Fibroblast of pulmonary artery (primary cell): ENCODE data around the gene ERO1A.
"Not testable (repeated sequence)": the region's sequence is repeated elsewhere in the genome, so short reads cannot be mapped to it uniquely, and the experiment has no call there.

Experiments
- DNase-seq: peaks from one replicate; pipeline ENCODE4 v3.0.0-alpha.2; 2010; ENCODE audit warnings: low read depth
- H3K4me3 ChIP-seq: replicated peaks from 2 replicates; pipeline ENCODE4 v1.5.1; 2011; ENCODE audit warnings: low read depth, mild to moderate bottlenecking, control low read depth, low read length, moderate library complexity
- TF ChIP-seq, protein P1 (sequence below): IDR thresholded peaks from 2 replicates; pipeline ENCODE4 v1.5.1; 2011; ENCODE audit warnings: mild to moderate bottlenecking, control low read depth, low read length, inconsistent platforms; ENCODE audit errors: missing control alignments

ERO1A gene

DNA sequence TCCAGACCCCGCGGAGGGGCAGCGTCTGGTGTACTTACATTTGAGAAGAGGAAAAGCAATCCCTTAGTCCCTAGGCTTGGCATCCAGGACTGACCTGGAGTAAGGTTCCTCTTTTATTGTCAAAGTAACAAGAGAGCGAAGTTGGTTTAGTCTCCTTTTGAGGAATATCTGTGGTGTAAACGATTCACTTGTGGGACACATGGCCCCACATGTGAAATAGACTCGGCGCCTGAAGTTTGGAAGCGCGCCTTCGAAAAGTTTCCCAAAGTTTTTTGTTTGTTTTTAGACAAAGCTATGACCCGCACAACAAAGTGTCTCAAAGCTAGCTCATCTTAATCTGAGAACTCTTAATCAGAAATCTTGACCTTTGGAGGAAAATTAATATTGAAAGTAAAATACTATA, 35.4 kb upstream of the ERO1A start:
- TF ChIP-seq, protein P1, sequence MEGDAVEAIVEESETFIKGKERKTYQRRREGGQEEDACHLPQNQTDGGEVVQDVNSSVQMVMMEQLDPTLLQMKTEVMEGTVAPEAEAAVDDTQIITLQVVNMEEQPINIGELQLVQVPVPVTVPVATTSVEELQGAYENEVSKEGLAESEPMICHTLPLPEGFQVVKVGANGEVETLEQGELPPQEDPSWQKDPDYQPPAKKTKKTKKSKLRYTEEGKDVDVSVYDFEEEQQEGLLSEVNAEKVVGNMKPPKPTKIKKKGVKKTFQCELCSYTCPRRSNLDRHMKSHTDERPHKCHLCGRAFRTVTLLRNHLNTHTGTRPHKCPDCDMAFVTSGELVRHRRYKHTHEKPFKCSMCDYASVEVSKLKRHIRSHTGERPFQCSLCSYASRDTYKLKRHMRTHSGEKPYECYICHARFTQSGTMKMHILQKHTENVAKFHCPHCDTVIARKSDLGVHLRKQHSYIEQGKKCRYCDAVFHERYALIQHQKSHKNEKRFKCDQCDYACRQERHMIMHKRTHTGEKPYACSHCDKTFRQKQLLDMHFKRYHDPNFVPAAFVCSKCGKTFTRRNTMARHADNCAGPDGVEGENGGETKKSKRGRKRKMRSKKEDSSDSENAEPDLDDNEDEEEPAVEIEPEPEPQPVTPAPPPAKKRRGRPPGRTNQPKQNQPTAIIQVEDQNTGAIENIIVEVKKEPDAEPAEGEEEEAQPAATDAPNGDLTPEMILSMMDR, result no peak
- peak; percentile 21 for DNase-seq
- H3K4me3 ChIP-seq, result peak overlapping the region; percentile 77

DNA sequence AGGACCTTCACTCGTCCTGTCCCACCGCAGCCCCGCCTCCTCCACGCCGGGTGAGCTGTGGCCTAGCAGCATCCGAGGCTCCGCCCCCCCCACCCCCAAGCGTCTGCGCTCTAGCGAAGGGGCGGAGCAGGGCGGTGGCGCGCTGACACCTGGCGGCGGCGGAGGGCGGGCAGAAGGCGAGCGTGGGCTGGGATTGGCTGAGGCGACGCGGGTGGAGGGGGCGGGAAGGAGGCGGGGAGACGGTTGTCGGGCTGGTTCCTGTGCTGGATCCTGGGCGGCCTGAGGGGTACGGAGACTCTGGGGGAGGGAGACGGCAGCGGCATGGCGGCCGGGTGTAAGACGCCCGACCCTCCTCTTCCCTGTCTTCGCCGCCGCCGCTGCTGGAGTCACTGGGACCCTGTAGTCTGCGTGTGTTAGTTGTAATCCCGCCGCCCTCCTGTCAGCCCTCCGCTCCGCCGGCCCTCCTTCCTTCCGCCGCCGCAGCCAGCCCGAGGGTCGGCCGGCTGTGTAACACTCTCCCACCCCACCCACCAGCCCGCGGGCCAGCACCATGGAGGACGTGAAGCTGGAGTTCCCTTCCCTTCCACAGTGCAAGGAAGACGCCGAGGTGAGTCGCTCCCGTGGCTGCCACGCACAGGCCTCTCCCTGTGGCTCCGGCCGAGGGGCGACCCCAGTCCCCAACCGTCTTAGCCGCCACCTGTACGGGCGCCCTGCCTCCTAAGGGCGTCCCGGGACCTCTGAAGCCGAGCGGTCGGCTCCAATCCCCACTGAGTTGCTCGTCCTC, 34.8 kb upstream of the ERO1A start, which contains the start of gene STYX:
Gene STYX, plus strand, starts transcription at position 242 of the 784 bp plus-strand sequence. Its CDS starts 309 bp downstream, at position 551.
- TF ChIP-seq, protein P1, result no peak
- H3K4me3 ChIP-seq, result peak within 1 kb of the TSS; percentile 77
- peak; percentile 98 for DNase-seq

DNA sequence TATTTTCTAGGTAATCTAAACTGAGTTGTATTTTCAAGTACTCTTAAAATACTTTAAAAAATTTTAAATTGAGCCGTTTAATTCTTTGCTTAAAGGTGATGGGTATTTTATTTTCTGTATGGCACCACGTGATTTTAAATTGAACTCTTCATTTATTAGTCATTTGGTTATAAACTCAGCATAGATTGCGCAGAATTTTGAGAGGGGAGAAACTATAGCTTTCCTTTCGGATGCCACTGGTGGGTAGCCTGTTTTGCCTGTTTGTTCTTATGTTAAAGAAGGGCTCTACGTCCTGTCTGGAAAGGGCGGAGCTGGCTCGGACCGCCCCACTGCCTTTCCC, 34.2 kb upstream of the ERO1A start:
- H3K4me3 ChIP-seq, result peak overlapping the region; percentile 44
- TF ChIP-seq, protein P1, result no peak
- no peak for DNase-seq

DNA sequence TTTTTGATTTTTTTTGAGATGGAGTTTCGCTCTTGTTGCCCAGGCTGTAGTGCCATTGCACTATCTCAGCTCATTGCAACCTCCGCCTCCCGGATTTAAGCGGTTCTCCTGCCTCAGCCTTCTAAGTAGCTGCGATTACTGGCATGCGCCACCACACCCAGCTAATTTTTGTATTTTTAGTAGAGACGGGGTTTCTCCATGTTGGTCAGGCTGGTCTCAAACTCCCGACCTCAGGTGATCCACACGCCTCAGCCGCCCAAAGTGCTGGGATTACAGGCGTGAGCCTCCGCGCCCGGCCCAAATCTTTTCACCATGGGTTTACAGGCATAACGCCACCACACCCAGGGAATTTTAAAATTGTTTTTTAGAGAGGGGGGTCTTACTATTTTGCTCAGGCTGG, 33.7 kb upstream of the ERO1A start:
- not testable (repeated sequence) for DNase-seq, H3K4me3 ChIP-seq

DNA sequence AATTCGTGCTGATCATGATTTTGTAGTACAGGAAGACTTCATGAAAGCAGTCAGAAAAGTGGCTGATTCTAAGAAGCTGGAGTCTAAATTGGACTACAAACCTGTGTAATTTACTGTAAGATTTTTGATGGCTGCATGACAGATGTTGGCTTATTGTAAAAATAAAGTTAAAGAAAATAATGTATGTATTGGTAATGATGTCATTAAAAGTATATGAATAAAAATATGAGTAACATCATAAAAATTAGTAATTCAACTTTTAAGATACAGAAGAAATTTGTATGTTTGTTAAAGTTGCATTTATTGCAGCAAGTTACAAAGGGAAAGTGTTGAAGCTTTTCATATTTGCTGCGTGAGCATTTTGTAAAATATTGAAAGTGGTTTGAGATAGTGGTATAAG, 32.2 kb upstream of the ERO1A start:
- H3K4me3 ChIP-seq, DNase-seq: not testable (repeated sequence)

DNA sequence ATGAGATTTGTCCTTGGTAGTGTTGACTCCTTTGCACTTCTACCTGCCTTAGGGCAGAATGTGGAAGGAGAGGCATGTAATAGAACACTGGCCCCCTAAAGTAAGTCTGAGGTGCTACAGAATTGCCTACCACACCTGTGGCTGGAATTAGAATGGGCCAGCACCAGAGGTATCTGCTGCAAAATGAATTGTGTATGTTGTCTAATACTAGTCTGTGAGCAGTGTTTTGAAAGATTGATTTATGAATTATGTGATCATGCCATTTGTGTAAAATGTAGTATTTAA, 28.9 kb upstream of the ERO1A start:
- no peak overlapping the region for H3K4me3 ChIP-seq
- DNase-seq, result no peak
- TF ChIP-seq, protein P1, result no peak

DNA sequence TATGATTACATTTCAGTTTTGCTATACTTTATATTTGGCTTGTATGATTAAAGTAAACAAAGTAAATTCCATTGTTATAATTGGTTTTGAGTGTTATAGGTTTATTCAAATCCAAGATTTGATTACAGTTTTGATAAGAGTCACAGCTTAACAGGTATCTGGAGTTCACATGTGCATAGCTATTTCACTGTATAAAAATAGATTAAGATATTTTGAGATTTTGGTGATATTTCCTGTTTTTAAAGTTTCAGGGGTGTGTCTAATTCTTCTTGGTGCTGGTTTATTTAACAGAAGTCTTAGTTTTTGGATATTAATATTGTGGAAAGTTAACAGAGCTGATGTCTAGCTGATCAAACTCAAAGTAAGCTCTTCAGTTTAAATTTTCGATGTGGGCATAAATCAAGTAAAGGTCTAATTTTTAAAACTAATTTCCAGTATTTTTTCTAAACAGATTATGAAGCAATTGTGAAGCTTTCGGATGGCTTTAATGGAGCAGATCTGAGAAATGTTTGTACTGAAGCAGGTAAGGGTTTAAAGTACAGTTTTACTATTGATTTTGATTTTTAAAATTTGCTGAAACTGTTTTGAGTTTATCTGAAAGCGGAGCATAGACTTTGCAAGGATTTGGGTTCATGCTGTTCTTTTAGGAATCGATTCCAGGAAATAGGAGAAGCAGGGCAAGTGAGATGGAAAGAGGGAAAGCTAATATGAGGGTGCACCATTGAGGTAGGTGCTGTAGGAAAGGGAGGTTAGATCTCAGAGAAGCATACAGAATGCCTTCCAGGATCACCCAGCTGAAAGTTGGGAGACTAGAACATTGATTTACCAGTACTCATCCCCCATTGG, 28.4 kb upstream of the ERO1A start:
- TF ChIP-seq, protein P1, result no peak
- H3K4me3 ChIP-seq, result no peak overlapping the region
- no peak for DNase-seq

DNA sequence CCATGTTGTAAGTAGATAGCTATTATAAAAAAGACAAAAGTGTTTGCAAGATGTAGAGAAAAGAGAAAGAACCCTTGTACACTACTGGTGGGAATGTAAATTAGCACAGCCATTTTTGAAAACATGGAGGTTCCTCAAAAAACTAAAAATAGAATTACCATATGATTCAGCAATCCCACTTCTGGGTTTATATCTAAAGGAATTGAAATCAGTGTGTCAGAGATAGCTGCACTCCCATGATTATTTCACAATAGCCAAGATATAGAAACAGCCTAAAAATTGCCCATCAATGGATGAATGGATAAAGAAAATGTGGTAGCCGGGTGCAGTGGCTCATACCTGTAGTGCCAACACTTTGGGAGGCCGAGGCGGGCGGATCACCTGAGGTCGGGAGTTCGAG, 20.8 kb upstream of the ERO1A start:
- TF ChIP-seq, protein P1, result no peak
- no peak overlapping the region for H3K4me3 ChIP-seq
- DNase-seq, result no peak
